Hepatocyte (in vitro differentiated cells): ENCODE data around the gene GAB3. TPM values are rescaled to one million over a fixed set of nuclear protein-coding genes. Genes with fewer than 3 reads are reported as not detected.

Experiments
- DNase-seq: peaks from one replicate; pipeline ENCODE4 v3.0.0-alpha.2; 2016; ENCODE audit warnings: low spot score
- H2AFZ ChIP-seq: fragments of 200-600 bp; sonication (generic); 2 replicates; pipeline ENCODE4 v1.6.0; 2016; ENCODE audit warnings: antibody characterized with exemption, mild to moderate bottlenecking
- H3K27ac ChIP-seq: fragments of 200-600 bp; sonication (generic); 2 replicates; pipeline ENCODE4 v1.5.1; 2016; ENCODE audit warnings: mild to moderate bottlenecking
- H3K27me3 ChIP-seq: fragments of 200-600 bp; sonication (generic); 2 replicates; pipeline ENCODE4 v1.6.1; 2016
- H3K36me3 ChIP-seq: fragments of 200-600 bp; sonication (generic); replicated peaks from 2 replicates; pipeline ENCODE4 v1.5.1; 2016; ENCODE audit warnings: low read depth; ENCODE audit not compliant: insufficient read depth
- H3K4me1 ChIP-seq: fragments of 200-600 bp; sonication (generic); 2 replicates; pipeline ENCODE4 v1.5.1; 2016; ENCODE audit warnings: mild to moderate bottlenecking, moderate library complexity; ENCODE audit not compliant: insufficient read depth
- H3K4me2 ChIP-seq: fragments of 200-600 bp; sonication (generic); 2 replicates; pipeline ENCODE4 v1.6.0; 2016
- H3K4me3 ChIP-seq: fragments of 200-600 bp; sonication (generic); 2 replicates; pipeline ENCODE4 v1.5.1; 2016; ENCODE audit warnings: mild to moderate bottlenecking
- H3K79me2 ChIP-seq: fragments of 200-600 bp; sonication (generic); 2 replicates; pipeline ENCODE4 v1.6.0; 2017; ENCODE audit warnings: mild to moderate bottlenecking
- H3K9me2 ChIP-seq: fragments of 200-600 bp; sonication (generic); replicated peaks from 2 replicates; pipeline ENCODE4 v1.6.0; 2017; ENCODE audit warnings: mild to moderate bottlenecking; ENCODE audit not compliant: insufficient read depth
- H3K9me3 ChIP-seq: fragments of 200-600 bp; sonication (generic); 2 replicates; pipeline ENCODE4 v1.5.1; 2016; ENCODE audit warnings: low read depth, mild to moderate bottlenecking
- H4K20me1 ChIP-seq: fragments of 200-600 bp; sonication (generic); 2 replicates; pipeline ENCODE4 v1.6.0; 2016; ENCODE audit warnings: mild to moderate bottlenecking; ENCODE audit not compliant: insufficient read depth, poor library complexity, severe bottlenecking
- EZH2 ChIP-seq: fragments of 200-600 bp; sonication (generic); IDR thresholded peaks from 2 replicates; pipeline ENCODE4 v1.6.1; 2016; ENCODE audit warnings: antibody characterized with exemption, mild to moderate bottlenecking, borderline replicate concordance
- EZH2phosphoT487 ChIP-seq: fragments of 200-600 bp; sonication (generic); IDR thresholded peaks from one replicate; pipeline ENCODE4 v1.6.1; 2018; ENCODE audit warnings: antibody characterized with exemption, mild to moderate bottlenecking, low read depth, moderate library complexity; ENCODE audit not compliant: unreplicated experiment, severe bottlenecking
- WGBS: methylation state at CpG from one replicate; pipeline ENCODE4 v1.1.6; 2016; ENCODE audit warnings: low lambda C conversion rate; ENCODE audit errors: missing lambda C conversion rate; 5-methylcytosine and 5-hydroxymethylcytosine counted together
- polyA plus RNA-seq: library from polyadenylated mRNA; unstranded; fragments of >200 nt; fragmentation: Nextera tagmentation; extraction: Ambion mirVana; gene quantifications from 2 replicates; pipeline ENCODE4 v1.2.1, GENCODE V29; 2016
- total RNA-seq: library from RNA; depleted of rRNA; stranded (reverse); fragments of >200 nt; gene quantifications from 2 replicates; pipeline ENCODE4 v1.2.3, GENCODE V29; 2014
- TF ChIP-seq, protein P1 (sequence below): fragments of 200-600 bp; sonication (generic); IDR thresholded peaks from 2 replicates; pipeline ENCODE4 v1.5.1; 2016; ENCODE audit warnings: antibody characterized with exemption, mild to moderate bottlenecking; ENCODE audit not compliant: poor library complexity

GAB3 gene
- total and polyA plus RNA-seq, 2 experiments from 2014 or later: 0.21 to 0.50 TPM

- H3K27ac ChIP-seq: no peak overlapping the region
- WGBS: 73% methylated on average over 15 of the region's 15 CpGs
- no peaks in the 10 kb centered on the region for H3K36me3 ChIP-seq
- no peaks in the 10 kb centered on the region for H4K20me1 ChIP-seq
- no peak for DNase-seq
- H2AFZ ChIP-seq: no peak overlapping the region
- H3K79me2 ChIP-seq: no peaks in the 10 kb centered on the region
- H3K4me1 ChIP-seq: no peaks in the 10 kb centered on the region
- no peak for TF ChIP-seq EZH2phosphoT487
- no peak for TF ChIP-seq EZH2
- no peaks in the 10 kb centered on the region for H3K27me3 ChIP-seq
- H3K9me2 ChIP-seq: no peaks in the 10 kb centered on the region
- no peak overlapping the region for H3K4me3 ChIP-seq
- no peaks in the 10 kb centered on the region for H3K9me3 ChIP-seq
- H3K4me2 ChIP-seq: no peak overlapping the region
Measured at GRCh38 chrX:154775419-154776349, 24.8 kb upstream of the GAB3 start.

DNA sequence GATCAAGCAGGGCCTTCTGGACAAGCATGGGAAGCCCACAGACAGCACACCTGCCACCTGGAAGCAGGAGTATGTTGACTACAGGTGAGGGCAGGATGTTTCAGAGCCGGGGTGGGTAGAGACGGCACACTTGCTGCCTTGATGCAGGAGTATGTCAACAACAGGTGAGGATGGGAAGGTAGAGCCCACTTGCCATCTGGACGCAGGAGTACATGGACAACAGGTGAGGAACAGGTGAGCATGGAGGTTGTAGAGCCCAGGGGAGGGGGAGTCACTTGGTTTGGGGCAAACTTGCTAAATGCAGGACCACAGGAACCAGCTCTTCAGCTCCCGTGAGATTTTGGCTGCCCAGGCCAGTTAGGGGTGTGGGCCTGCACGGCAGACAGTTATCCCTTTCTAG lies 23.7 kb upstream of the GAB3 start:
- H3K4me1 ChIP-seq: no peaks in the 10 kb centered on the region
- WGBS: 79% methylated on average over 5 of the region's 5 CpGs
- H3K9me3 ChIP-seq: no peaks in the 10 kb centered on the region
- no peak for DNase-seq
- no peaks in the 10 kb centered on the region for H3K27me3 ChIP-seq
- TF ChIP-seq EZH2: no peak
- no peak for TF ChIP-seq EZH2phosphoT487
- TF ChIP-seq, protein P1, sequence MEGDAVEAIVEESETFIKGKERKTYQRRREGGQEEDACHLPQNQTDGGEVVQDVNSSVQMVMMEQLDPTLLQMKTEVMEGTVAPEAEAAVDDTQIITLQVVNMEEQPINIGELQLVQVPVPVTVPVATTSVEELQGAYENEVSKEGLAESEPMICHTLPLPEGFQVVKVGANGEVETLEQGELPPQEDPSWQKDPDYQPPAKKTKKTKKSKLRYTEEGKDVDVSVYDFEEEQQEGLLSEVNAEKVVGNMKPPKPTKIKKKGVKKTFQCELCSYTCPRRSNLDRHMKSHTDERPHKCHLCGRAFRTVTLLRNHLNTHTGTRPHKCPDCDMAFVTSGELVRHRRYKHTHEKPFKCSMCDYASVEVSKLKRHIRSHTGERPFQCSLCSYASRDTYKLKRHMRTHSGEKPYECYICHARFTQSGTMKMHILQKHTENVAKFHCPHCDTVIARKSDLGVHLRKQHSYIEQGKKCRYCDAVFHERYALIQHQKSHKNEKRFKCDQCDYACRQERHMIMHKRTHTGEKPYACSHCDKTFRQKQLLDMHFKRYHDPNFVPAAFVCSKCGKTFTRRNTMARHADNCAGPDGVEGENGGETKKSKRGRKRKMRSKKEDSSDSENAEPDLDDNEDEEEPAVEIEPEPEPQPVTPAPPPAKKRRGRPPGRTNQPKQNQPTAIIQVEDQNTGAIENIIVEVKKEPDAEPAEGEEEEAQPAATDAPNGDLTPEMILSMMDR: no peak
- no peak overlapping the region for H3K27ac ChIP-seq
- no peaks in the 10 kb centered on the region for H4K20me1 ChIP-seq
- no peaks in the 10 kb centered on the region for H3K9me2 ChIP-seq
- H3K36me3 ChIP-seq: no peaks in the 10 kb centered on the region
- no peak overlapping the region for H3K4me3 ChIP-seq
- no peak overlapping the region for H3K4me2 ChIP-seq
- H3K79me2 ChIP-seq: no peaks in the 10 kb centered on the region
- no peak overlapping the region for H2AFZ ChIP-seq

DNA sequence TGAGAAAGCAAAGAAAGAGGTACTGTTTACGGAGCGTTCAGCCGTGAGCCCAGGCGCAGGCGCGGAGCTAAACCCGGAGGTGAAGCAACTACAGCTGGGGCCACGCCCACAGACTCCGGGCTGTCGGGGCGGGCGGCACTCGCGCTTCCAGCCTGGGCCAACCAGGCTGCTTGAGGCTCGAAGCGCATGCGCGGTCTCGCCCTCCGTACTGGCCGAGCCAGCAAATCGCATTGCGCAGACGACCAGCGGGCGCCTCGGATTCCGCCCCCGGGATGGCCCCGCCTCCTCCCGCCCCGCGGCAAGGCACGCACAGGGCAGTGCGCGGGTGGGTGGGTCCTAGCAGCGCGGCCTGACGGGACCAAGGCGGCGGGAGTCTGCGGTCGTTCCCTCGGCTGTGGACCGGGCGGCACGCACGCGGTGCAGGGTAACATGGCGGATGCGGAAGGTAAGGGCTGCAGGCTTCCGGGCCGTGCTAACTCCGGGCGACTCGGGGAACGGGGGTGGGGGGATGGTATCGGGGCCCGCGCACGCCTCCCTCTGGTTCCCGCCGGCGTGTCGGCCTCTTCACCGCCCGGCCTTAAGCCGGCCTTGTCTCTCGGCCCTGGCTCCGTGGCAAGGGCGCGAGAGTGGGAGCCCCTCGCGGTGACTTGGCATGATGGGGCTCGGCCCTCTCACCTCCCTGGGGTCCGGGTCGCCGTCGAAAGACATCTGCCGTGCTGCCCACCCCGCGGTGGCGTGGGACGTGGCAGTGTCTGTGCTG lies 11.8 kb upstream of the GAB3 start, which contains the start of gene DKC1:
TSS of gene DKC1 (plus strand) at position 328 of the 760 bp plus-strand sequence. CDS start at position 430, 102 bp downstream.
- peak within 1 kb of the TSS; percentile 84 for H3K4me2 ChIP-seq
- no peaks in the 10 kb centered on the region for H3K9me2 ChIP-seq
- no peaks in the 10 kb centered on the region for H3K27me3 ChIP-seq
- H4K20me1 ChIP-seq: no peaks in the 10 kb centered on the region
- H3K4me1 ChIP-seq: no peaks in the 10 kb centered on the region
- TF ChIP-seq, protein P1: peak; percentile 18
- no peak for TF ChIP-seq EZH2phosphoT487
- peak within 1 kb of the TSS; percentile 73 for H3K4me3 ChIP-seq
- peak; percentile 97 for DNase-seq
- H2AFZ ChIP-seq: peak within 1 kb of the TSS; percentile 60
- peak within 1 kb of the TSS; percentile 92 for H3K27ac ChIP-seq
- peaks cover 5% of the 10 kb centered on the region for H3K36me3 ChIP-seq
- WGBS: 41% methylated on average over 39 of the region's 84 CpGs
- H3K9me3 ChIP-seq: no peaks in the 10 kb centered on the region
- peaks cover 22% of the 10 kb centered on the region for H3K79me2 ChIP-seq
